Activated B cell treated with CpG ODN at 0.5 μM for 24 hours (primary cell): ENCODE data around the gene RNF224. TPM values are rescaled to one million over a fixed set of nuclear protein-coding genes. Genes with fewer than 3 reads are reported as not detected.

Source experiments
- ATAC-seq: fragments of 200-7000 bp; cut with Tn5 transposase; one replicate; pipeline ENCODE4 v1.10.0; 2021; ENCODE audit warnings: low read depth, mild to moderate bottlenecking, moderate library complexity
- CTCF ChIA-PET: fragments of 350-600 bp; sonication (Branson Sonifier 250); formaldehyde crosslinking; loops from one replicate; lab custom pipeline; 2021; ENCODE audit warnings: antibody characterized with exemption; lab: Charles Lee
- POLR2A ChIA-PET: fragments of 350-600 bp; sonication (Branson Sonifier 250); formaldehyde crosslinking; loops from one replicate; lab custom pipeline; 2021; ENCODE audit warnings: antibody characterized with exemption; lab: Charles Lee
- DNase-seq: peaks from one replicate; pipeline ENCODE4 v3.0.0; 2022
- H3K27ac Mint-ChIP-seq: one replicate; pipeline ENCODE4 v1.8.0; 2020; ENCODE audit warnings: mixed read lengths
- H3K27me3 Mint-ChIP-seq: one replicate; pipeline ENCODE4 v1.8.0; 2021; ENCODE audit warnings: mixed read lengths
- H3K36me3 Mint-ChIP-seq: one replicate; pipeline ENCODE4 v1.8.0; 2021; ENCODE audit warnings: low read depth, mixed read lengths
- H3K4me1 Mint-ChIP-seq: one replicate; pipeline ENCODE4 v1.8.0; 2021; ENCODE audit warnings: mixed read lengths
- H3K4me3 Mint-ChIP-seq: one replicate; pipeline ENCODE4 v1.8.0; 2020; ENCODE audit warnings: mild to moderate bottlenecking, mixed read lengths
- H3K9me3 Mint-ChIP-seq: one replicate; pipeline ENCODE4 v1.8.0; 2020; ENCODE audit warnings: mixed read lengths
- CTCF ChIP-seq: fragments of 200-600 bp; IDR thresholded peaks from one replicate; pipeline ENCODE4 v1.8.0; 2022; ENCODE audit warnings: antibody characterized with exemption, mild to moderate bottlenecking
- intact Hi-C: fragments of 100-400 bp; cut with micrococcal nuclease; formaldehyde crosslinking; loops from one replicate; pipeline ENCODE4 v1.15.1; 2024
- total RNA-seq: library from RNA; stranded (reverse); gene quantifications from 2 replicates; pipeline ENCODE4 v1.2.3, GENCODE V29; 2022

The RNF224 gene
- total RNA-seq, 1 donor from 2014 or later = not detected

GRCh38 chr9:137180491-137180890, 46.8 kb upstream of the RNF224 start:
- DNase-seq (no peak), ATAC-seq (no peak)
- Mint-ChIP-seq H3K4me3 (no peak overlapping the region), H3K9me3 (no peaks in the 10 kb centered on the region), H3K4me1 (no peaks in the 10 kb centered on the region), H3K27ac (no peak overlapping the region), H3K27me3 (no peaks in the 10 kb centered on the region), H3K36me3 (peaks cover 69% of the 10 kb centered on the region)
- intact Hi-C loops = no loop called here
- CTCF ChIA-PET = no interaction called here
- no peak for TF ChIP-seq CTCF
- POLR2A ChIA-PET = interaction anchor here (1.0 kb wide), 2 partner anchors 9 to 60 kb away, joined by 3 to 4 read pairs; partner anchors contain the start of genes SSNA1 and TUBB4B

GRCh38 chr9:137181680-137182079, 45.6 kb upstream of the RNF224 start:
- H3K27ac Mint-ChIP-seq = no peak overlapping the region
- CTCF ChIA-PET = no interaction called here
- DNase-seq = no peak
- H3K4me3 Mint-ChIP-seq = no peak overlapping the region
- intact Hi-C loops = no loop called here
- no peak for TF ChIP-seq CTCF
- POLR2A ChIA-PET = interaction anchor here (1.0 kb wide), 1 partner anchor 59 kb away, joined by 4 read pairs; the partner anchor contains the start of gene TUBB4B
- no peaks in the 10 kb centered on the region for H3K9me3 Mint-ChIP-seq
- H3K36me3 Mint-ChIP-seq = peaks cover 78% of the 10 kb centered on the region
- ATAC-seq = no peak
- no peaks in the 10 kb centered on the region for H3K27me3 Mint-ChIP-seq
- H3K4me1 Mint-ChIP-seq = peaks cover 5% of the 10 kb centered on the region

- peaks cover 77% of the 10 kb centered on the region for H3K36me3 Mint-ChIP-seq
Observed at GRCh38 chr9:137182836-137183235, 44.5 kb upstream of the RNF224 start.

GRCh38 chr9:137183980-137184595, 43.2 kb upstream of the RNF224 start:
- no peak overlapping the region for H3K4me3 Mint-ChIP-seq
- no peaks in the 10 kb centered on the region for H3K9me3 Mint-ChIP-seq
- no peaks in the 10 kb centered on the region for H3K27me3 Mint-ChIP-seq
- DNase-seq = no peak
- ChIA-PET CTCF (no interaction called here), POLR2A (no interaction called here)
- ATAC-seq = no peak
- no peak for TF ChIP-seq CTCF
- peaks cover 75% of the 10 kb centered on the region for H3K36me3 Mint-ChIP-seq
- peaks cover 22% of the 10 kb centered on the region for H3K4me1 Mint-ChIP-seq
- intact Hi-C loops = no loop called here
- no peak overlapping the region for H3K27ac Mint-ChIP-seq

More at GRCh38 chr9:137182836-137183235, 44.5 kb upstream of the RNF224 start:
- POLR2A ChIA-PET = no interaction called here
- no peak overlapping the region for H3K27ac Mint-ChIP-seq
- CTCF ChIA-PET = no interaction called here
- no peak overlapping the region for H3K4me3 Mint-ChIP-seq
- DNase-seq = no peak
- H3K9me3 Mint-ChIP-seq = no peaks in the 10 kb centered on the region
- peaks cover 17% of the 10 kb centered on the region for H3K4me1 Mint-ChIP-seq
- TF ChIP-seq CTCF = no peak
- no peak for ATAC-seq
- H3K27me3 Mint-ChIP-seq = no peaks in the 10 kb centered on the region
- intact Hi-C loops = no loop called here

GRCh38 chr9:137184881-137185660, 42.2 kb upstream of the RNF224 start:
- no peak overlapping the region for H3K27ac Mint-ChIP-seq
- POLR2A ChIA-PET = no interaction called here
- H3K9me3 Mint-ChIP-seq = no peaks in the 10 kb centered on the region
- ATAC-seq (no peak), DNase-seq (no peak)
- intact Hi-C loops = no loop called here
- H3K27me3 Mint-ChIP-seq = no peaks in the 10 kb centered on the region
- H3K4me3 Mint-ChIP-seq = no peak overlapping the region
- peaks cover 30% of the 10 kb centered on the region for H3K4me1 Mint-ChIP-seq
- CTCF ChIA-PET = no interaction called here
- TF ChIP-seq CTCF = no peak
- peaks cover 71% of the 10 kb centered on the region for H3K36me3 Mint-ChIP-seq
